NCI-H1436 treated with DMSO at 0.1 percent for 48 hours (cell line): ENCODE results near the gene S1PR3.

ENCODE experiments used
- DNase-seq: peaks from one replicate; lab custom pipeline; 2025; lab: John Stamatoyannopoulos, UW

The S1PR3 gene

DNA sequence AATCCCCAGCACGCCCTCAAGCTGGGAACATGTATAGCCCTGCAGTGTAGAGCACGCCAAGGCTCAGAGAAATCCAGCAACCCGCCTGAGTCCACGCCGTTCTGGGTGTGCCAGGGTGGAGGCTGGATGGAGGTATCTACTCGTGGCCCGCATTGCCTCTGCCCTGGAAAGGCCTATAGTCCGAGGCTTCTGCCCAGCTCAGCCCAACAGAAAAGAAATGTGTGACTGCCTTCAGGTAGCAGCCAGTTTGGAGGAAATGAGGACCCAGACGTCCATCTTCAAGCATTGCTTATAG lies 18.2 kb downstream of the S1PR3 start:
- DNase-seq: no peak

DNA sequence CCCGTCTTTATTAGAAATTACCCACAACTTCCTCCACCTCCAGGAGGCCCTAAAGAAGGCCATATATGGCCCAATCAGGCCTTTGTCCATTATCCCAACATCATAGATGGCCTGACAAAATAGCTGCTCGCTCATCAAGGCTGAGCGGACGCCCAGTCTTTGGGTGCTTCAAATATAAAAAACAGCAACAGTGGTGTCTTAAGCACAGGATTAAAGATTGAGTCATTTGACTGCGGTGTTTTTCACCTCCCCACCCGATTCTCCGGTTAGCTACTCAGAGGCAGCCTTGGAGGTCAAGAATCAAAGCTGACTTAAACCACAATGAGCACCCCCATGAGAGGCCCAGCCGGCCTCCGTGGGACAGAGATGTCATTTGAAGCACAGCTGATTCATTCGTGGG lies 18.8 kb downstream of the S1PR3 start:
- no peak for DNase-seq

DNA sequence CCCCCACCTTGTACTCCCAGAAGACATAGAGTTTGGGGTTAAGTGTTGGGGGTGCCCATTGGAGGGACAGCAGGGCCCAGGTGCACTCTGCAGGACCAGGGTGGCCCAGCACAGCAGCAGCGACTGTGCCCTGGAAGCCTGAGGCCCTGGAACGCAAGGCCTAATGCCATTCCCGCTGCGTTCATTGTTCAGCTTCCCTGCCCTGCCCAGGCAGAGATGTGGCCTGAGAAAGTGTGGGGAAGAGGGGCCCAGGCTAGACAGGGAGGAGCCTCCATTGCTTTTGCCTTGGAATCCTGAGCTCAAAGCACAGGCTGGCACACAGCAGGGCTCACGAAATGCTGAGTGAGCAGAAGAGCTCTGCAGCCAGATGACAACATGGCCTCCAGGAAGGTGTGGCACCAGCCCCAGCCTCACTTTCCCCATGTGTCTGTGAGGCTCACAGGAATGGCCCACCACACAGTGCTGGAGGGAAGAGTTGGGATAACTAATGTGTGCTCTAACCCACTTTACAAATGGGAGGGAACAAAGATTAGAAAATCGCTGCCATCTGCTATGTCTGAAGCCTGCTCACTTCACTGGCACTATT lies 19.4 kb downstream of the S1PR3 start:
- DNase-seq: no peak

DNA sequence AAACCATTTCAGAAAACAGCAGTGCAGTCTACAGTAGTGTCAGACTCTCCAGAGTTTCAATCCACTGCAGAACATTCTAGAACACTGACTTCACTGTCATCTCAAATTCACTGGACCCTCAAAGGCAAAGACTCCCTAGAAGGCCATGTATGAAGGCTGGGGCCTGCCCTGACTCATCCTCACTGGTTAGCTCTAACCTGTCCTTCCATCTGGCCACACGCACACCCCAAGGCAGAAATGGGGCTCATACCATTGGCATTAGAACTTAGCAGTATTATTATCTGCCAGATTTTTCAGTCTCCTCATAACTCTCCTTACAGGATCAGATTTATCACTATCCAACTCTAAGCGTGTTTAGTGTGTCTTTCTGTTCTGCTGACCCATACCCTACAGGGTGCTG lies 20.4 kb downstream of the S1PR3 start:
- DNase-seq: no peak

DNA sequence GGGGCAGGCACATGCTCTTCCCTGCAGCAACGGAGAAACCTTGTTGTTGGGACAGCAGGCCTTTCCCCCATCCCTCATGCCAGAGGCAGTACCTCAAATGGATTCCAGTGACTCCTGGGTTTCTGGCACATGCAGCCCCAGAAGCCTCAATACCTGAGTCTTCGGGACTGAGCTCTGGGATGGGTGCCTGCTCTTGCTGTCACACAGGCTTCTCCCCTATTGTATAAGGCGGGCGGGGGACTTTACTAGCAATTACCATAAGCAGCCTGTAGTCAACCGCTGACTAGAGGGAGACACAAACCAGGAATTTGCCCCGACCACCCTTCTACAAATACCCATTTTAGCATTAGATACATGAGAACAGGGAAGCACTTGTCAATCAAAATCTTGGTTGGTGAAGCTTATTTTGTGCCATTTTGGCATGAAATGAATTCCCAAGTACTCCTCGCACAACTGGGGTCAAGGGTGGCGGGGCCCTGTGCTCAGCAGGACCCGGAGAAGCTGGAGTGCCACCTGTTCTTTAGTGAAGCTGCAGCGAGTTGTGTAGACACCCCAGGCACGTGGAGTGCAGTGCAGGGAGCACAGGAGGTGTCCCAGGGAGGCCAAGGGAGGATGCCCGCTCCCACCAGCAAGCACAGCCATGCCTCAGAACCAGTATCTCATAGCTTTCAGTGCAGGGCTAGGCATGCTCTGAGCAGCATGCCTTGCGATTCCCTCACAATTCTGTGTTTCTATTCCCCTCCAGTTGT lies 21.2 kb downstream of the S1PR3 start:
- no peak for DNase-seq

DNA sequence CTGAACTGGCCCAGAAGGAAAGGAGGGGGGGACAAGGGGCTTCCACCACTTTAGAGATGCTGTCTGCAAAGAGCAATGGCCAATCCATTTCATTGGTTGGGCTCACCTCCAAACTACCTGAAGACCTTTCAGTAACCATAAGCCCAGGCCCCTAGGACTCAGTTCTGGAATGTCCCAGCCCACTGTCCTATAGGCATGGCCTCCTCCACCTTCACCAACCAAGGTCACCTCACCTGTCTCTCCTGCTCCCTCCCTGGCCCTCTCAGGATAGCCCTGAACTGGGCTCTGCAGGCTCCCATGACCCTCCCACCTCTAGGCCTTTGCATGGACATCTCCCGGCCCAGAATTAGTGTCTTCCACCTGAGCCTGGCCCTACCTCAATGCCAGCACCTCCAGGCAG lies 22.4 kb downstream of the S1PR3 start:
- no peak for DNase-seq

DNA sequence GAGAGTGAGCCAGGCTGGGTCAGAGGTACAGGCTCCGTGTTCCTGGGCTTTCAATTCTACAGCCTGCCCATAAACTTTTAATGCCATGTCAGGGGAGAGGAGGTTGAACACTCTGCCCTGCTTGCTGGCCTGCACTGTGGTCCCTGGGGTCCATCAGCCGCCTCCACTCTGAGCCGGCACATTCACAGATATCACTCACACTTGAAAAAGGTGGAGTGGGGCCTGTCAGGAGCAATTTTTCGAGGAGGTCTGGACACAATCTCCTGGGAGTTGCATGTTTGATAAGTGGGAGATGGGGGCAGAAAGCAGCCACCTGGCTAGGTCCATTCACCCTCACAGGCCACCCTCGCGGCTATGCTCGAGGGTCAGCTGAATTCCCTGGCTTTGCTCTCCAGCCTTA lies 22.9 kb downstream of the S1PR3 start:
- DNase-seq: no peak

DNA sequence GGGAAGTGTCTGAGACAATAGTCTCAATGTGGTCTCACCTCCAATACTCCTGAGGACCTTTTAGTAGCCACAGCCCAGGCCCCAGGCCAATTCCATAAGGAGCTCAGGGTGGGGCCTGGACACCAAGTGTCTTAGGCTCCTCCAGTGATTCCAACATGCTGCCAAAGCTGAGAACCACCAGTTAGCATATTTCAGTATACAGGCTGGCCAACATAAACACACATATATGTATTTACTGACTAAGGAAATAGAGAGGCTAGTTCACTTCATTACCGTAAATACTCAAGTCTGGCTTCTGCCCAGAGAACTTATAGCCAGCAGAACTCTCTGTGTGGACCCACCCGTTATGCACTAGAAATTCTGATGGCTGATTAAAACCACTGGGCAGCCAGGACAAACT lies 24.1 kb downstream of the S1PR3 start:
- DNase-seq: no peak

DNA sequence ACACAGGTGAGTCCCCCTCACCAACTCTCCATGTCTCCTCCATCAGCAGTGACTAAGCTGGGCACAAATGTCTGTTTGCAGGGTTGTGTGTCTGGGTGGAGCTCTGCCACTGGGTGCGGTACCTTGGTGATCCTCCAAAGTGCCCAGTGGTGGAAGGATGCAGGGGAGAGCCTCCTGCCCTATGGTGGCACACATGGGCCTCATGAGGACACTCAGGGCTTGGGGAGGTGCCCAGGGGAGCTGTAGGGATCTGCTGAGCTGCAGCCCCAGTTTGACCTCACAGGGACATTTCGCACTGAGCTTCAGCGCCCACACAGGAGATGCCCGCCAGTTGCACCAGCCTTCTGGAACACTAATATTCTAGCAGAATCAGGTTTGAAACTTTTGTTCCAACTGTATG lies 29.5 kb downstream of the S1PR3 start:
- no peak for DNase-seq

DNA sequence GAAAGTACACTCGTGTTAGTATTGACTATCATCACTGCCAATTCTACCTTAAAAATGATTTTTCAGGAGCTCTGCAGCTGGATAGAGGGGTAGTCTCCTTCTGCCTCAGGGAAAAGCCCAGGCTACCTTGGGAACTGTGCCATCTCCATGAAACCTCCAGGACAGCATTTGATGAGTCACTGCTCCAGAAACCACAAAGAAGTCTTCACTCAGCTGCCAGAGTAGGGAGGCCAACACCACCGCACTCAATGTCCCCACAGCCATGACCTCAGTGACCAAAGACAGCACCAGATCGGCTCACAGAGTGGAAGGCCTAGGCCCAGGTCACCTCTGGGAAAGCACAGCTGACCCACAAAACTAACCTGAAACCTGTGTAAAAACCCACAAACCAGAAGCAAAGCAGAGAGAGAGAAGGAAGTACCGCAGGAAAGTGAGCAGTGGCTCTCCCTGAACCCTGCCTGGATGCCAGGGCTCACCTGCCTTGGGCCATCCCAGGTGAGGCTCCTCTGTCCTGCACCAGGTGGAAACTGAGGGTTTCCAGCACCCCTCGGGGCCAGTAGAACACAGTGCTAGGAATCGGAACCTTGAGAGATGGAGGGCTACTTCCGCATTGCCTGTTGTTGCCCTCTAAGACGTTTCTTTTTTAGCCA lies 30.0 kb downstream of the S1PR3 start:
- DNase-seq: no peak

DNA sequence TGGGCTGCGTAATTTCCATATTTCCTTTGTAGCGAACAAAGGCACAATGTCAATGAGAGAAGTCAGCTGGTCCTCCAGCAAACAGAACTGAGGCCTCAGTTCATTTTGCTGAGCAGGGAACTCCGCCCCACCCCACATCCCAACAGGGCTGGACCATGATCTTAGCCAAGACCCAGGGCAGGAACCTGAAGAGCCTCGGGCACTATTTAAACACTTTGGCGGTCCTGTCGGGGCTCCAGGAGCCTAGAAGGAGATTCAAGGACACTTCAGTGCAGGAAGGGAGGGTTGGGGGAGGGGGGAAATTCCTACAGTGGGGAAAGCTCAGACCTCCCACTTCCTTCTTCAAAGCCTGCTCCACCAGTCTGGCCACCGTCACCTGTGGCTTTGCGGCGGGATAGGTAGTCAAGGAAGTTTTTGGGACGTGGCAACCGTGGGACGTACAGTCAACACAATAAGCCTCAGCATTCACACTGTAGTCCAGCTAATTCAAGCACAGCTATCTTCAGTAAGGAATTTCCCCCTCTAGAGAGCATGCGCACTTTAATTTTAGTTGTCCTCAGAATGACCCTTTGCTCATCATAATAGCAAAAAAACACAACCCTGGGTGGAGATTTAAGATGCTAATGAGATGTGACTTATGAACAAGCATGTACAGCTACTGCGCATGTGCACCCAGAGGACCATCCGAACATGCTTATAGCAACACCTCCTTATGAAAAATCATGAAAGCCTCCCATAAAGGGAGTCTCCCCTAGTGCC lies 30.9 kb downstream of the S1PR3 start:
- no peak for DNase-seq

DNA sequence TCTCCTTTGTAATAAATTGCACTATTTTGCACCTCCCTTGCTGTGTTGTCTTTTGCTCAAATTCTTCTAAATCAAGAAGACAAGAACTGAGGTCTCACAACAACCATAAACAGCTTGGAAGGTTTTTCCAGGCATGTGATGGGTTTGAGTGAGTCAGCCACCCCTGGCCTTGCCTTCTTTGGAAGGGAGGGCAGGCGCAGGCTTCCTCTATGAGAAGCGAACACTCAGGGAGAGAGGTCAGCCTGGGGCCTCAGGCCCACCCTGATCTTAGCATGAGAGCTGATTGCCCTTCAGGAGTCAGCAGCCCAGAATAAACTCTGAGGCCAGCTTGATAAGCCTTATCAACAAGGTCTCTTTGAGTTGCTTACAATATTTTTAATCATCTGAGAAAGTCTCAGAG lies 31.6 kb downstream of the S1PR3 start:
- no peak for DNase-seq

DNA sequence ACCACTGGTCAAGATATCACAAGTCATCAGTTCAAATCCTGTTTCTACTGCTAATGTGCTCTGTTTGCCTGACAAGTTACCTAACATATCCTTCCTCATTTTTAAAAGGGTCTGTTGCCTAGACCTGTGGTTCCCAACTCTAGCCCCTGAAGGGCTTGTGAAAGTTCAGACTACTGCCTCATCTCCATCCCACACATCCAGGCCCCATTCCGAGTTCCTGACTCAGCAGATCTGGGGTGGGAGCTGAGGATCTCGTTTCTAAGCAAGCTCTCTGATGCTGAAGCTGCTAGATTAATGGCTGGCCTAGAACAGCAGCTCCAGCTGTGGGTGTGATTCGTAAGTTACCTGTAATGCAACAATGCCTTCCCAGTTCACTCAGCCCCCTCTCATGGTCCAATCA lies 32.5 kb downstream of the S1PR3 start:
- DNase-seq: no peak

DNA sequence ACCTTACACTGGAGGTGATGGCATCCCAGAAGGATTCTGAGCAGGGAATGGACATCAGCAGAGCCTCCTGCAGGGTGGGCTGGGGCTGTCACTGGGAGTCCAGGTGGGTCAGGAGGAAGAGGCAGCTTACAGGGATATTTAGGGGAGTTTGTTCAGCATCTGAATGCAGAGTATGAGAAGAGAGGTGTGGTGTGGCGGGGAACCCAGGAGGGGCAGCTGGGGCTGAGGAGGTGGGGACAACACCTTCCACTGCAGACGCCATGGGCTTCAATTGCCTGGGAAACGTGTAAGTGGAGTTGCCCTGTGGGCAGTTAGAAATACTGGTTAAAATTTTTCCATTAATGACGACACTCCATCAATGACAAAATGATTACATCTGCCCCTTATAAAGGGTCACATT lies 33.5 kb downstream of the S1PR3 start:
- DNase-seq: no peak

DNA sequence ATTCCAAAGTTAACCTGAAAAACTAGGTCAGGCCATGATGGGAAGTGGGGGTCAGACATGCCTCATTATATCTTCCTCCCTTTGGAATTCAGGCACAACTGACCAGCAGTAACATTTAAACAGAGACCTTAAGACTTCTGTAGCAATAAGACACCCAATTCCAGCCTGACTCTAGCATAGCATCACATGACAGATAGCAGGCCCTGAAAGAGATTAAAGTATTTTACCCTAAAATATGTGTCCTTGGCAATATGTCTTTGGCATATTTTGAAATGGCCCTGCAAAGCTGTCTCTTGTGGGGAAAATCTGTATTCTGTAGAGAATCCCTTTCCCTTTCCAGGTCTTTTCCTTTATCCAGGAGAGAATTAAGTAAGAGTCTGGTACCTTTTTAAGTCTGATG lies 34.3 kb downstream of the S1PR3 start:
- DNase-seq: no peak

DNA sequence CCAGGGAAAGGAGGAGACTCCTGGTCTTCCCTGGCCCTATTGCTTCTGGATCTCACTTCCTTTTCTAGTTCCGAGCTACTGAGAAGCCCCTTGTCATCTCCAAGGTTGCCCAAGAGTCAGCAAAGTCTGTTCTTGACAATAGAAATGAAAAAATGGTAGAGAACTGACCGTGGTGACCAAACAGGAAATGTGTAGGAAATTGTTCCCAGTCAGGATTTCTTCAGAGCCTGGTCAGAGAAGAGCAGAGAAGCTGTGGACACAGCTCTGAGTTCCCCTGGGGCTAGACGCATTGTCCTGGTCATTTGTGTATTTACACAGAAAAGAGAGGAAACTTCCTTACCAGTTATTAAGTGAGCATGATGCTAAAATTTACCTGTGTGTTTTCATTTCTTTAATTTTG lies 35.6 kb downstream of the S1PR3 start:
- DNase-seq: no peak

DNA sequence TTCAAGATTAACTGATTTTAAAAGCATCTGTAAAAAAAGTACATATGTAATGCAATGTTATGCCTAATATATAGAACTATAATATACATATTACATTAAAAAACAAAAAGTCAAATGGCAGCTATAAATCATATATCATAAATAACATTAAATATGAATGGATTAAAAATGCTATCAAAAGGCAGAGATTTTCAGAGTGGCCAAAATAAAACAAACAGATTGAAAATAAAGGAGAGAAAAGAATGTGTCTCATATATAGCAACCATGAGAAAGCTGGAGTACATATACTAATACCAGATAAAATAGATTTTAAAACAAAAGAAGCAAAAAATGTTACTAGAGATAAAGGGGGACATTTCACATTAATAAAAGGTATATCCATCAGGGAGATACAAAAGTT lies 38.5 kb downstream of the S1PR3 start:
- no peak for DNase-seq

DNA sequence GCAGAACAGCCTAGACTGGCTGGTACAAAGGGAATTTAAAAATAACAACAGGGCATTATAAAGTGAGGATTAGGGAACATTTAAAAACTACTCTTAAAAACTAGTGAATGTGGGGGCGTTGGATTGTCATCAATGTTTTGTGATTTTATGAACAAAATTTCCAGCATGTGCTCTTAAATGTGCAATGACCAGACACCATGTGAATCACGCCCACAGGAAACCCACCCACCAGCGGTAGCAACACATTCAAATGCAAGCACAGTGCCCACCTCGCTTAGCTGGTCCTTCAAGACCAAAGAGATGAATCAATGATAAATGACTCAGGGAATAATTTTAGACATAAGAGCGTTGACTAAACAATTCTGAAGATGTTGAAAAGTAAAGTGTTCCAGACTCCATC lies 40.9 kb downstream of the S1PR3 start:
- DNase-seq: no peak

DNA sequence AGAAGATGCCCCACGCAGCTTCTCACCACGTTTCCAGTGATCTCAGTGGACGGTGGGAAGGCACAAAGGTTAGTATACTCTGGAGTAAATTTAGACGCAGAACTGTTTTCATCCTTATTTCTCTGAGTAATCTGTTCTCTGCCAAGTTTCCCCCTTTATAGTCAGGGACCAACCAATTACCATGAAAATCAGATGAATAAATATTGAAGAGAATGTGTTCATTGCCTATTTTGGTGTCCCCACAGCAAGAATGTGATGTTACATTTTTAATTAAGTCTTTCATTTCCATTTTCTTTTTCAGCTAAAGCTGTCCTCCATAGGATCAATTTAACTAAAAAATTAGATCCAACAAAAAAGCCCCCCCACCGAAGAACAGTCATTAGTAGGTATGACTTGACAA lies 41.4 kb downstream of the S1PR3 start:
- no peak for DNase-seq

DNA sequence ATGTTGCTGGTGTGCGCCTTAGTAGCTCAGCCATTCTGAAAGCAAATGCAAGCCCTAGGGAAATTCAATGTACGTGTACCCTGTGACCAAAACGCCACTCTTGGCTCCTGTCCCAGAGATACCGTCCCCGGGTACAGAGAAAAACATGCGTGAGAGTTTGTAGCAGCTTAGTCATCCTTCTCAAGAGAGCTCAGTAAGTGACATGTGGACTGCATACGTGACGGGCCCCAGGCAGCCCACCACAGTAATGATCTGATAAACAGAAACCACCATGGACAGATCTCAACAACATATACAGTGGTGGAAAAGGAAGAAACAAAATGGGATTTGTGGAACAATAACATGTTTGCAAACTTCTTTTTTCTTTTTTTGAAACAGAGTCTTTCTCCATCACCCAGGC lies 45.1 kb downstream of the S1PR3 start:
- DNase-seq: no peak

DNA sequence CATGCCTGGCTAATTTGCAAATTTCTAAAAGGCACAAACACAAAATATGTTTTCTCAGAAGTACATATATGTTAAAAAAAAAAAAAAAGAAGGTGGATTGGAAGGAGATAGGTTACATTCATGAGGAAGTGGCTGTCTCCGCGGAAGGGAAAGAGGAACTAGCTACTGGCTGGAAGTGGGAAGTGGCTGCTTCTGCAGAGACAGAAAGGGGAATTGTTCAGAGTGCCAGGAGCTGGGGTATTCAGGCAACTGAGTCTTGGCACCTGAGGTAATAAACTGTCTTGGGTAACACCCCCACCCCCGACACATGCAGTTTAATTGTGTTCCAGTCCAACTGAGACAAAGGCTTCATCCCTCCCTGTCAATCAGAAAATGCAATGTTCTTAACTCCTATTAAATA lies 45.6 kb downstream of the S1PR3 start:
- no peak for DNase-seq

DNA sequence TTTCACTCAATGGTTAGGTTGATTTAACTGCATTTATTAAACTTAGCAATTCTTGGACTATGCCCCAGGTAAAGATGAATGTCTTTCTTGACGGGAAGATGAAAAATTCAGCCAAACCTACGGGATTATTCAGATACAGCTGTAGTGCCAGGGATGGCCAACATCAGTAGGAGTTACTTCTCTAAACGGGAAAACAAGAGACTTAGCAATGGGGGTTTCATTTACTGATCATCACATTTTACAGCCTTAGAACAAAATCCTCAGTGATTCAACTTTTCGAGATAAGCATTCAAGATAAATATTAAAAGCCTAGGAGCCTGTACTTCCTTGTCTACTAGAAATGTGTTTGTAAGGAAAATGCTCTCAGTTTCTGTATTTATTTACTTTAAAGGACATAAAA lies 46.1 kb downstream of the S1PR3 start:
- no peak for DNase-seq

DNA sequence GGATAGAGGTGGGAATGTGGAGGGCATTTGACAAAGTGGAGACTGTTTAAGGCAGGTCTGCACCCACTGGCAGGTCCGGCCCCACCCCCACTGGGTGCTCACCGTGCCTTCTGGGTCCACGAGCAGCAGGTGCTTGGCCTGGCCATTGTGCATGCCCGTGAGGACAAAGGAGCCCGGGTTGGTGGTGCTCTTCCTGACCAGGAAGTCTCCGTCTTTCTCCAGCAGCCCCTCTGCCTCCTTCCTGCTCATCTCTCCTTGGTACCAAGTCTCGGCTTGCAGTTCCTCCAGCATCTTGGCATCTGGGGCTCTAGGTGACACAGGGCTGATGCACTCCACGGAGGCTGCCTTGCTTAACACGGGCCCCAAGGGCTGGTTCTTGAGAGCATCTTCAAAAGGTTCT lies 46.6 kb downstream of the S1PR3 start:
- DNase-seq: no peak
